HepG2 (cell line): Measurements from ENCODE around the gene SH3YL1. TPM values are rescaled to one million over a fixed set of nuclear protein-coding genes. Genes with fewer than 3 reads are reported as not detected.

ENCODE experiments used
- FOXM1 ChIP-seq: sonication (generic); formaldehyde crosslinking; IDR thresholded peaks from 2 replicates; pipeline ENCODE4 v1.5.0; 2020; ENCODE audit warnings: missing genetic modification reagents
- FUBP1 ChIP-seq: sonication (generic); formaldehyde crosslinking; IDR thresholded peaks from 2 replicates; pipeline ENCODE4 v1.5.1; 2020; ENCODE audit warnings: missing genetic modification reagents, mild to moderate bottlenecking, borderline replicate concordance
- GATA4 ChIP-seq: sonication (generic); IDR thresholded peaks from 2 replicates; pipeline ENCODE4 v1.6.1; 2016; ENCODE audit warnings: antibody characterized with exemption, low read depth, borderline replicate concordance
- HOXA7 ChIP-seq: sonication (generic); formaldehyde crosslinking; IDR thresholded peaks from 2 replicates; pipeline ENCODE4 v1.8.1; 2022; ENCODE audit warnings: mild to moderate bottlenecking, missing genetic modification reagents, moderate library complexity
- KLF16 ChIP-seq, 2 experiments: sonication (generic) in 1 of 2; formaldehyde crosslinking in 1 of 2; IDR thresholded peaks; 2 replicates each; pipeline versions ENCODE4 v1.6.1 to v1.8.0; 2016 to 2023; ENCODE audit warnings: missing genetic modification reagents in 2 of 2, missing compliant biosample characterization in 1 of 2
- PPARG ChIP-seq: conservative IDR thresholded peaks from 2 replicates; pipeline ENCODE4 v1.6.1; 2016; ENCODE audit warnings: missing biosample characterization, missing genetic modification reagents
- SMAD9 ChIP-seq: sonication (generic); formaldehyde crosslinking; IDR thresholded peaks from 2 replicates; pipeline ENCODE4 v1.5.1; 2020; ENCODE audit warnings: mild to moderate bottlenecking, missing genetic modification reagents
- SP1 ChIP-seq, 2 experiments: fragments of 450-650 bp in 1 of 2; sonication (generic) in 1 of 2; formaldehyde crosslinking in 1 of 2; IDR thresholded peaks; 2 replicates each; pipeline versions ENCODE4 v1.4.0 to v1.6.1; 2016 to 2020; ENCODE audit warnings: missing genetic modification reagents in 1 of 2
- SSRP1 ChIP-seq: IDR thresholded peaks from 2 replicates; pipeline ENCODE4 v1.6.1; 2016; ENCODE audit warnings: control low read depth
- TERF1 ChIP-seq: sonication (generic); formaldehyde crosslinking; IDR thresholded peaks from 2 replicates; pipeline ENCODE4 v1.8.0; 2022; ENCODE audit warnings: mild to moderate bottlenecking, missing genetic modification reagents, moderate library complexity
- ZBTB8A ChIP-seq: sonication (generic); formaldehyde crosslinking; IDR thresholded peaks from 2 replicates; pipeline ENCODE4 v1.4.0; 2020; ENCODE audit warnings: mild to moderate bottlenecking, low read depth, missing genetic modification reagents, borderline replicate concordance
- ZMYM3 ChIP-seq: sonication (generic); formaldehyde crosslinking; IDR thresholded peaks from 2 replicates; pipeline ENCODE4 v1.5.1; 2020; ENCODE audit warnings: mild to moderate bottlenecking, missing genetic modification reagents
- ZNF256 ChIP-seq: sonication (generic); formaldehyde crosslinking; conservative IDR thresholded peaks from 2 replicates; pipeline ENCODE4 v1.4.0; 2020; ENCODE audit warnings: missing genetic modification reagents
- ZNF468 ChIP-seq: sonication (generic); formaldehyde crosslinking; IDR thresholded peaks from 2 replicates; pipeline ENCODE4 v1.8.0; 2022; ENCODE audit warnings: mild to moderate bottlenecking, moderate library complexity, missing genetic modification reagents
- ZZZ3 ChIP-seq: sonication (generic); formaldehyde crosslinking; IDR thresholded peaks from 2 replicates; pipeline ENCODE4 v1.4.0; 2020; ENCODE audit warnings: missing genetic modification reagents, mild to moderate bottlenecking, borderline replicate concordance
- polyA plus RNA-seq, 8 experiments: library from polyadenylated mRNA; depleted of rRNA in 3 of 8; stranded (reverse) in 7 of 8; unstranded in 1 of 8; fragments of >200 nt; fragmentation: Illumina TruSeq in 4 of 8; extraction: Trizol in 4 of 8; gene quantifications; 2 replicates each; pipeline versions ENCODE4 v1.2.1 to v1.2.3, GENCODE V29; 2011 to 2016; ENCODE audit warnings: low read depth in 4 of 8, missing spikeins in 1 of 8, mixed read lengths in 1 of 8; ENCODE audit not compliant: insufficient read depth in 1 of 8
- total RNA-seq, 5 experiments: library from RNA; depleted of rRNA; stranded (reverse); fragments of >200 nt; fragmentation: Illumina TruSeq; extraction: Trizol; gene quantifications; 2 replicates each; pipeline ENCODE4 v1.2.3, GENCODE V29; 2016; ENCODE audit warnings: low read depth in 1 of 5
- TF ChIP-seq, protein P1 (sequence below): sonication (generic); IDR thresholded peaks from 2 replicates; pipeline ENCODE4 v1.6.1; 2016; ENCODE audit warnings: low read depth, borderline replicate concordance
- TF ChIP-seq, protein P2 (sequence below): IDR thresholded peaks from 2 replicates; pipeline ENCODE4 v1.4.0; 2020; ENCODE audit warnings: mild to moderate bottlenecking, missing genetic modification reagents
- TF ChIP-seq, protein P3 (sequence below): sonication (generic); formaldehyde crosslinking; IDR thresholded peaks from 2 replicates; pipeline ENCODE4 v1.8.0; 2022; ENCODE audit warnings: mild to moderate bottlenecking, missing genetic modification reagents, borderline replicate concordance

Gene SH3YL1
- total and polyA plus RNA-seq, 2 of the 13 experiments (the other 11 are each of a cell fraction or from before 2014, with no cell fraction given): 13.0 to 48.2 TPM

GRCh38 chr2:246489-247144 is 17.2 kb downstream of the SH3YL1 start (continued):
- TF ChIP-seq, protein P1, sequence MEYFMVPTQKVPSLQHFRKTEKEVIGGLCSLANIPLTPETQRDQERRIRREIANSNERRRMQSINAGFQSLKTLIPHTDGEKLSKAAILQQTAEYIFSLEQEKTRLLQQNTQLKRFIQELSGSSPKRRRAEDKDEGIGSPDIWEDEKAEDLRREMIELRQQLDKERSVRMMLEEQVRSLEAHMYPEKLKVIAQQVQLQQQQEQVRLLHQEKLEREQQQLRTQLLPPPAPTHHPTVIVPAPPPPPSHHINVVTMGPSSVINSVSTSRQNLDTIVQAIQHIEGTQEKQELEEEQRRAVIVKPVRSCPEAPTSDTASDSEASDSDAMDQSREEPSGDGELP: no peak
- TF ChIP-seq HOXA7 (CRISPR knock-in tag) (no peak), TERF1 (no peak), ZBTB8A (CRISPR knock-in tag) (no peak), SMAD9 (no peak), KLF16 (CRISPR knock-in tag; IDR thresholded peaks at IDR 0.05) (peak in 1 of 2 experiments; percentile 51; a peak in 1 of 4 replicates), SSRP1 (CRISPR knock-in tag) (no peak), PPARG (CRISPR knock-in tag) (no peak), FOXM1 (CRISPR knock-in tag) (no peak), GATA4 (no peak), ZMYM3 (no peak), ZNF256 (CRISPR knock-in tag) (no peak), ZNF468 (CRISPR knock-in tag) (no peak), FUBP1 (CRISPR knock-in tag) (no peak), ZZZ3 (CRISPR knock-in tag) (no peak), SP1 (IDR thresholded peaks at IDR 0.05) (no peak), SP1 (CRISPR knock-in tag; IDR thresholded peaks at IDR 0.05) (no peak)
- TF ChIP-seq, protein P2, sequence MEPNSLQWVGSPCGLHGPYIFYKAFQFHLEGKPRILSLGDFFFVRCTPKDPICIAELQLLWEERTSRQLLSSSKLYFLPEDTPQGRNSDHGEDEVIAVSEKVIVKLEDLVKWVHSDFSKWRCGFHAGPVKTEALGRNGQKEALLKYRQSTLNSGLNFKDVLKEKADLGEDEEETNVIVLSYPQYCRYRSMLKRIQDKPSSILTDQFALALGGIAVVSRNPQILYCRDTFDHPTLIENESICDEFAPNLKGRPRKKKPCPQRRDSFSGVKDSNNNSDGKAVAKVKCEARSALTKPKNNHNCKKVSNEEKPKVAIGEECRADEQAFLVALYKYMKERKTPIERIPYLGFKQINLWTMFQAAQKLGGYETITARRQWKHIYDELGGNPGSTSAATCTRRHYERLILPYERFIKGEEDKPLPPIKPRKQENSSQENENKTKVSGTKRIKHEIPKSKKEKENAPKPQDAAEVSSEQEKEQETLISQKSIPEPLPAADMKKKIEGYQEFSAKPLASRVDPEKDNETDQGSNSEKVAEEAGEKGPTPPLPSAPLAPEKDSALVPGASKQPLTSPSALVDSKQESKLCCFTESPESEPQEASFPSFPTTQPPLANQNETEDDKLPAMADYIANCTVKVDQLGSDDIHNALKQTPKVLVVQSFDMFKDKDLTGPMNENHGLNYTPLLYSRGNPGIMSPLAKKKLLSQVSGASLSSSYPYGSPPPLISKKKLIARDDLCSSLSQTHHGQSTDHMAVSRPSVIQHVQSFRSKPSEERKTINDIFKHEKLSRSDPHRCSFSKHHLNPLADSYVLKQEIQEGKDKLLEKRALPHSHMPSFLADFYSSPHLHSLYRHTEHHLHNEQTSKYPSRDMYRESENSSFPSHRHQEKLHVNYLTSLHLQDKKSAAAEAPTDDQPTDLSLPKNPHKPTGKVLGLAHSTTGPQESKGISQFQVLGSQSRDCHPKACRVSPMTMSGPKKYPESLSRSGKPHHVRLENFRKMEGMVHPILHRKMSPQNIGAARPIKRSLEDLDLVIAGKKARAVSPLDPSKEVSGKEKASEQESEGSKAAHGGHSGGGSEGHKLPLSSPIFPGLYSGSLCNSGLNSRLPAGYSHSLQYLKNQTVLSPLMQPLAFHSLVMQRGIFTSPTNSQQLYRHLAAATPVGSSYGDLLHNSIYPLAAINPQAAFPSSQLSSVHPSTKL: 0 out of 2 replicates have a peak, but pooled peaks have one; percentile 28
- TF ChIP-seq, protein P3, sequence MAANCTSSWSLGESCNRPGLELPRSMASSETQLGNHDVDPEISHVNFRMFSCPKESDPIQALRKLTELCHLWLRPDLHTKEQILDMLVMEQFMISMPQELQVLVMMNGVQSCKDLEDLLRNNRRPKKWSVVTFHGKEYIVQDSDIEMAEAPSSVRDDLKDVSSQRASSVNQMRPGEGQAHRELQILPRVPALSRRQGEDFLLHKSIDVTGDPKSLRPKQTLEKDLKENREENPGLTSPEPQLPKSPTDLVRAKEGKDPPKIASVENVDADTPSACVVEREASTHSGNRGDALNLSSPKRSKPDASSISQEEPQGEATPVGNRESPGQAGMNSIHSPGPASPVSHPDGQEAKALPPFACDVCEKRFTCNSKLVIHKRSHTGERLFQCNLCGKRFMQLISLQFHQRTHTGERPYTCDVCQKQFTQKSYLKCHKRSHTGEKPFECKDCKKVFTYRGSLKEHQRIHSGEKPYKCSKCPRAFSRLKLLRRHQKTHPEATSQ (CRISPR knock-in tag): no peak
